Heart left ventricle (tissue), 13 donors: ENCODE data around the gene SDHC.

Experiments
- CTCF ChIP-seq, 12 donors: fragments of 200-600 bp; sonication (generic) in 4 of 12; IDR thresholded peaks; one replicate each; pipeline versions ENCODE4 v1.5.0 to v1.8.0; 2018 to 2022; ENCODE audit warnings: antibody characterized with exemption in 12 of 12, mild to moderate bottlenecking in 5 of 12
- POLR2A ChIP-seq, 2 donors: fragments of 450-650 bp; IDR thresholded peaks; one replicate each; pipeline ENCODE4 v1.6.1; 2017; ENCODE audit warnings: antibody characterized with exemption in 2 of 2, mild to moderate bottlenecking in 2 of 2, moderate library complexity in 2 of 2
- donor health status: ischemic (EF 13 %, LVEDD 7.1; RV severe dilation, severe dysfunction).
- donor health status: DM: no; HTN: yes; CAD: no.
- donor health status: DM: no; HTN: no; CAD: no.
- donor health status: ischemic (EF 25% LVEDD 6.9; RV normal size, moderate dysfunction).
- donor health status: ischemic (EF 25% LVEDD 5.7; RV mildly dilated, moderate dysfunction).
- donor health status: ischemic (EF 35%, LVEDD 5.7; RV mildly dilated, moderate dysfunction).
- donor health status: nonischemic (EF 11% LVEDD 7.7; RV severe dilation, severe dysfunction).
- donor health status: DM: yes; HTN: yes; CAD: no.
- donor health status: PGD.
- donor health status: ischemic (EF 29% LVEDD 5.4; RV normal size, mild dysfunction).
- donor health status: nonischemic (EF 23%, LVEDD 6.1; RV moderate dilation, normal function).

GRCh38 chr1:161307892-161308638 lies 6.1 kb upstream of the SDHC start:
- TF ChIP-seq CTCF (IDR thresholded peaks at IDR 0.05): no peak
- TF ChIP-seq POLR2A (IDR thresholded peaks at IDR 0.05): no peak
